CD4-positive, alpha-beta T cell treated with Interleukin-17A for 1 hour (primary cell): Measurements from ENCODE around the gene VTI1B.
A peak's percentile ranks its signal among the peaks of the same experiment; 100 is the strongest.
"Not testable (repeated sequence)": the region's sequence is repeated elsewhere in the genome, so short reads cannot be mapped to it uniquely, and the experiment has no call there.

Source experiments
- DNase-seq: peaks from one replicate; pipeline ENCODE4 v3.0.0-alpha.2; 2020

The VTI1B gene

DNA sequence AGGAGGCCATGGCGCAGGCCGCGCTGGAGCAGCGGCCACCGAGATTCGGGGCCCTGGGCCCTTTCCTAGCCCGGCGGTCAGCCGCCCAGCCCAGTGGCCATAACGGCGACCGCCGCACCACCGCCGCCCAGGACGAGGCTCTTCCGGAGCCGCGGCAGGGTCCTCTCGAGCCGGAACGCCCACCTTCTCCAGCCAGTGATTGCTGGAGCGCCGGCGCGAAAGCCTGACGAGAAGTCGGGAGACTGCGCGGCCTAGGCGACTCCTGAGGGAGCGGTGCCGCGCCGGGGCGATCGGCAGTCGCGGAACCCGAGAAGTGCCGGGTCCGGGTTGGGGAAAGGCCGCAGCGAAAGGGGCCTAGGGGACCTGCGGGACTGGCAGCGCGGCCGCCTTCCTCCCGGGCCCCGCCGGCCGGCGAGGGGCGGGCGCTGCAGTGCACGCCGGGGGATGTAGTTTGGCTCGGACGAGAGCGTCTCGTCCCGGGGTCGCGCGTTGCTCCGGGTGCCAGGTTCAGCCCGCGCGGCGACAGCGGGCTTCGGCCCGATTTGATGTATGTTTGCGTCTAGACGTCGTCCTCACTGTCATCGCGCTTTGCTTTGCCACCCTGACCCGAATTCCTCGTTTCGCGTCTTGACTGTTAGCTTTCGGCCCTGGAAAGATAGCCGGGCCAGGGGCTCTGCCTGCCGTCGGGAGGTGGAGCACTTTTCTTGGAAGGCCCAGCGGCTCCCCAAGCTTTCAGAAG, at the start of gene VTI1B:
Gene VTI1B (minus strand): TSS at position 153 of the 739 bp plus-strand sequence. CDS start 143 bp downstream, at position 10.
- DNase-seq: peak; percentile 79

- no peak for DNase-seq
Observed at GRCh38 chr14:67722293-67722692, 47.9 kb upstream of the VTI1B start.

- DNase-seq: no peak
Observed at GRCh38 chr14:67721875-67722274, 47.4 kb upstream of the VTI1B start.

DNA sequence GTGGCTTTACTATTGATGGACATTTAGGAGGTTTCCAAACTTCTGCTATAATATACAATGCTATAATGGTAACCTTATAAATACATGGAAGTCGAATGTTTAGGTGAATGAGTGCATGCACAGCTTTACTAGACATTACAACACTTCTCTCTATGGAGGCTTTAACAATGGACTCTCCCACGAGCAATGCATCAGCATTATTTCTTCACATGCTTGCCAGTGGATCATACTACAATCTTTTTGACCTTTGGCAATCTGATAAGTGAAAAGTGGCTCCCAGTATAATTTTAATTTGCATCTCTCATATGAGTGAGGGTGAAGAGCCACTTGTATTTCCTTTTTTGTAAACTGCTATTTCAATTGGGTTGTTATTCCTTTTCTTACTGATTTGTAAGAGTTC, 45.4 kb upstream of the VTI1B start:
- no peak for DNase-seq

- not testable (repeated sequence) for DNase-seq
Observed at GRCh38 chr14:67719385-67719784, 45.0 kb upstream of the VTI1B start.

GRCh38 chr14:67718265-67718664, 43.8 kb upstream of the VTI1B start:
- no peak for DNase-seq

- DNase-seq: no peak
Observed at GRCh38 chr14:67717048-67717447, 42.6 kb upstream of the VTI1B start.

DNA sequence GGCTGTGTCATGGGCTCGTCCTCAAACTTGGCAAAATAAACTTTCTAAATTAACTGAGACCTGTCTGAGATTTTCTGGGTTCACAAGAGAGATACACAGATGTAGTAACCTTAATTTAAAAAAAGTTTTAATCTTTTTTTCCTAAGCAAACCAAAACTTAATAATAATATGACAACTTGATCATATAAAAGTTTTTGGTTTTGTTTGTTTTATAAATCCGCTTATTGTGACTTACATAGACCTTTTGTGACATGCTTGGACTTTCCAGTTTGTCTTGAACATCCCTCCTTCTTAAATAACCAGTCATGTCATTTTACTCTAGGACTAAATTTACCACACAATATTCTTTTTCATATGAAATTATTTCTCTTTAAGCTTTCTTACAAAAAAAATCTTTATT, 35.8 kb upstream of the VTI1B start:
- DNase-seq: no peak

- not testable (repeated sequence) for DNase-seq
Observed at GRCh38 chr14:67709796-67710195, 35.4 kb upstream of the VTI1B start.

- not testable (repeated sequence) for DNase-seq
Observed at GRCh38 chr14:67709346-67709745, 34.9 kb upstream of the VTI1B start.

- no peak for DNase-seq
Observed at GRCh38 chr14:67705211-67705610, 30.8 kb upstream of the VTI1B start.

- DNase-seq: peak; percentile 73
Observed at GRCh38 chr14:67704484-67705089, 30.2 kb upstream of the VTI1B start.

DNA sequence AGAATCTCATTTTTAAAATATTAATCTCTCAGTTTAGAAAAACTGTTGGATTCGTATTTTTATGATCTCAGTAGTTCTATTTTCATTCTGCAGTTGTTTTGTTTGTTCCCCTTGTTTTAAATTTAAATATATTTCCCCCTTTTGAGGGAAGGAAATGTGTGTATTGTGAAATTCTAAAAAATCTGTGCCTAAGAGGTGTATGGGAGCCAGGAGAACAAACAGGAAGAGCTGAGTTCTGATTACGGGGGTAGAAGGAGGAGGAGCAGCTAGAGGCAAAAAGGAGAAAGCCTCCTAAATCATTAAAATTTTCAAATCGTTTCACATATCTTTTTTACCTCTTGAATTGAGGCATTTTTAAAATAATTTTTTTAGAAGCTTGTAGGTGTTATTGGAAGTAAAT, 29.6 kb upstream of the VTI1B start:
- no peak for DNase-seq

GRCh38 chr14:67701492-67701891, 27.1 kb upstream of the VTI1B start, which contains the start of gene RDH12:
Gene RDH12, plus strand, starts transcription at chr14:67701886. Its CDS starts 20,757 bp downstream, at chr14:67722643.
- DNase-seq: not testable (repeated sequence)

DNA sequence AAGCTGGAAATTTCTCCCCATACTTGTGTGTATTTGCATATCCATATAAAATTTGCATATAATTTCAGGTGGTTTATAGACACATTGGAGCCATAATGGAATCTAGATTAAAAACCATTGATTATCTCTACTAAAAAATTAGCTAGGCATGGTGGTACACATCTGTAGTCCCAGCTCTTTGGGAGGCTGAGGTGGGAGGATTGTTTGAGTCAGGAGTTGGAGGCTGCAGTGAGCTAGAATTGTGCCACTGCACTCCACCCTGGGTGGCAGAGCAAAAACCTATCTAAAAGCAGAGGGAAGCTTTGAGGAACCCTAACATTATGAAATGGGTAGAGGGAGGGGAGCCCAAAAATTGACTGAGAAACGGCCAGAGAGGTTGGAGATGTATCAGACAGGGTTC, 23.7 kb upstream of the VTI1B start:
- DNase-seq: no peak

- no peak for DNase-seq
Observed at GRCh38 chr14:67697006-67697405, 22.6 kb upstream of the VTI1B start.

DNA sequence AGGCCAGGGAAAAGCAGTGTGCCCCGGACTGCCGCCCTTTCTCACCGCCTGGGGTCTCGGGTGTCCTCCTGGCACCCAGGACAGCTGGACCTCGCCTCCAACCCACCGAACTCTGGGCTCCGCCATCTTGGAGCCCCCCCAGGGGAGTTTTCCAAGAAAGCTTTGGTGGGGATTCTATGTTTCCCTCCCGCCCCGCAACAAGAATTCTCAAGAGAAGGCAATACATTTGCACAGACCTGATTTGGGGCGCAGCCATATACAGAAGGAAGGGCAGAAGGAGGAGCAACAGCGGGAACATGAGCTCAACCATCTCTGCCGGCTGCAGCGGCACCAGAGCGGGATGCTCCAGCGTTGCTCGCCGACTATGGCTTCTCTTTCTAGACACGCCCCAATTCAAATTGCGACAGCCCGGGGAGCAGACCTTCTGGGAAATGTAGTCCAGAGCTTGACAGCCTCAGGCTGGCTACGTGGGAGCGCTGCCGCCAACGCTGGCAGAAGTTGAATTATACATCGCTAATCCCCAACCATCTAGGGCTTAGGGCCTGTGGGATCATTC, 21.0 kb upstream of the VTI1B start, which contains the start of gene RDH11:
Gene RDH11 (minus strand): TSS at position 371 of the 556 bp plus-strand sequence. CDS start 61 bp downstream, at position 310.
- peak; percentile 91 for DNase-seq

DNA sequence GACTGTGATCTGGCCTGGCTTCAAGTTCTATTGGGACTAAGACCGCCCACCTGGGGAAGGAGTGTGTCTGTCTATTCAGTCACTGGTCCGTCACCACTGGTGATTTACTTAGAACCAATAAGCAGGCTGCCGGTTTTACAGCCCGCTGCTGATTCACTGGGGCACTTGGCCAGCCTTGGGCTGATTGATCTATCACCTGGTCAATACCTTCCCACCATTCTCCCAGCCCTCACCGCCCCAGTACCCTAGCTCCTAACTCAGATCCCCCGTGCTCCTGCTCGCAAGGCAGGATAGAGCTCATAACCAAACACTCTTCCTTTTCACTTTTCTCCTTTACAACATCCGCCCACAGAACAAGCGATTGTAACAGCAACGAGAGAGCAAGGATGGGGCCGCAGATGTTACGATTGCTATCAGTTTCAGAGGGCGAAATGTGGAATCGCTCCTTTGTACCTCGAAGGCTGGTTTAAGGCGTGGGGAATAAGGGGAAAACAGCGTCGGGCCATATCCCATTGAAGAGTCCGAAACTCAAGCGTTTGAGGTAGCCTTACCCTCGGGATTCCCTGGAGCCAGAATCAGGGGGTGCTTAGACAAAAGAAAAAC, 20.5 kb upstream of the VTI1B start:
- peak; percentile 80 for DNase-seq

GRCh38 chr14:67690011-67690410, 15.6 kb upstream of the VTI1B start:
- no peak for DNase-seq

DNA sequence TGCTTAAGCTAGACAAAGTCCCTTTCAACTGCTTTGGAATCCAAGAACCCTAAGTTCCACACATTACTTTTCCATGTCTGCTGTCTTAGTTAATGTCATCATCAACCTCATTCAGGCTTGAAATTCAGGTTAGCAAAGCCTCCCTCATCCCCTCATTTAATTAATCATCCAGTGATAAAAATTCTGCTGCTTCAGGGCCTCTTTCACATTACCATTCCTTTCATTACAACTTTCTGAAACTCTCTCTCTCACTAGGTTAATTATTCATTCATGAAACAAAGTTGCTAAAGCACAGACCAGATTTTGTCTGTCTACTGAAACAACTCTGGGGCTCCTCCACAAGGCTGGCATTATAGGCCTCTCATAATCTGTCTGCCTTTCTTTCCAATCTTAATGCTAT, 9.4 kb upstream of the VTI1B start:
- DNase-seq: no peak

GRCh38 chr14:67680941-67681340, 6.5 kb upstream of the VTI1B start:
- DNase-seq: peak; percentile 17

- DNase-seq: no peak
Observed at GRCh38 chr14:67680121-67680602, 5.7 kb upstream of the VTI1B start.

DNA sequence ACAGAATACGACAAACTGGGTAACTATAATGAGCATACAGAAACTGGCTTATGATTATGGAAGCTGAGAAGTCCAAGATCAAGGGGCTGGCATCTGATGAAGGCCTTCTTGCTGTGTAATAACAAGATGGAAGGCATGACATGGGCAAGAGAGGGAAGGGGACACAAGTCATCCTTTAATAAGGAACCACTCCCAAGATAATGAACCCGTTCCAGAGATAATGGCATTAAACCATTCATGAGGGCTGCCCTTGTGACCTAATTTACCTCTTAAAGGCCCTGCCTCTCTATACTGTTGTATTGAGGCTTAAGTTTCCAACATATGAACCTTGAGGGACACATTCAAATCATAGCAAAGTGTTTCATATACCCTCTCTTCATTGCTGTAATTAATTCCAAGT, 4.6 kb upstream of the VTI1B start:
- DNase-seq: no peak

GRCh38 chr14:67675219-67675582, 769 bp upstream of the VTI1B start:
- DNase-seq: no peak
